Endodermal cell (in vitro differentiated cells): ENCODE results near the gene TREH. TPM values are rescaled to one million over a fixed set of nuclear protein-coding genes. Genes with fewer than 3 reads are reported as not detected.

Experiments
- DNase-seq: peaks from one replicate; pipeline ENCODE4 v3.0.0-alpha.2; 2017
- H3K27ac ChIP-seq: 2 replicates; pipeline ENCODE4 v1.5.1; 2013; ENCODE audit warnings: mild to moderate bottlenecking, low read depth, low read length, moderate library complexity
- H3K27me3 ChIP-seq: 2 replicates; pipeline ENCODE4 v1.6.1; 2013; ENCODE audit warnings: mild to moderate bottlenecking, low read length, moderate library complexity; ENCODE audit not compliant: insufficient read depth, control insufficient read depth, poor library complexity, severe bottlenecking
- H3K36me3 ChIP-seq: 2 replicates; pipeline ENCODE4 v1.7.0; 2013; ENCODE audit warnings: mild to moderate bottlenecking, low read length, moderate library complexity; ENCODE audit not compliant: control insufficient read depth, insufficient read depth
- H3K4me1 ChIP-seq: one replicate; pipeline ENCODE4 v1.7.0; 2013; ENCODE audit warnings: low read length; ENCODE audit not compliant: control insufficient read depth, insufficient read depth
- H3K4me3 ChIP-seq: 2 replicates; pipeline ENCODE4 v1.5.1; 2013; ENCODE audit warnings: mild to moderate bottlenecking, low read length, moderate library complexity
- H3K9ac ChIP-seq: 2 replicates; pipeline ENCODE4 v1.6.1; 2013; ENCODE audit warnings: mild to moderate bottlenecking, low read length, moderate library complexity; ENCODE audit not compliant: poor library complexity, severe bottlenecking; ENCODE audit errors: extremely low read depth
- H3K9me3 ChIP-seq: 2 replicates; pipeline ENCODE4 v1.6.1; 2013; ENCODE audit warnings: mild to moderate bottlenecking, low read length, moderate library complexity; ENCODE audit not compliant: control insufficient read depth
- H3K27ac Mint-ChIP-seq: 2 replicates; pipeline ENCODE4 v1.8.0; 2020; ENCODE audit warnings: mixed read lengths
- H3K27me3 Mint-ChIP-seq: 2 replicates; pipeline ENCODE4 v1.8.0; 2021; ENCODE audit warnings: mild to moderate bottlenecking, mixed read lengths; ENCODE audit not compliant: insufficient read depth
- H3K36me3 Mint-ChIP-seq: 2 replicates; pipeline ENCODE4 v1.8.0; 2020; ENCODE audit warnings: low read depth, mixed read lengths
- H3K4me1 Mint-ChIP-seq: 2 replicates; pipeline ENCODE4 v1.8.0; 2020; ENCODE audit warnings: mixed read lengths
- H3K4me3 Mint-ChIP-seq: 2 replicates; pipeline ENCODE4 v1.8.0; 2020; ENCODE audit warnings: mild to moderate bottlenecking, moderate library complexity, mixed read lengths
- H3K9me3 Mint-ChIP-seq: 2 replicates; pipeline ENCODE4 v1.8.0; 2020; ENCODE audit warnings: mild to moderate bottlenecking, mixed read lengths
- WGBS, 2 experiments: methylation state at CpG; one replicate each; pipeline versions ENCODE4 v1.1.5 to v1.1.7; 2013; ENCODE audit warnings: missing lambda C conversion rate in 2 of 2, mixed read lengths in 1 of 2; ENCODE audit not compliant: insufficient coverage in 1 of 2, insufficient read length in 1 of 2; 5-methylcytosine and 5-hydroxymethylcytosine counted together
- total RNA-seq, 2 donors: library from RNA; stranded (reverse); fragmentation: NEBNext Ultra II Directional in 1 of 2; extraction: Animal tissue kit (Norgen Biotek cat#: 25700) in 1 of 2; gene quantifications; 2 replicates in 1 of 2; 3 replicates in 1 of 2; pipeline ENCODE4 v1.2.1, GENCODE V29; 2021
- TF ChIP-seq, protein P1 (sequence below): fragments of 200-600 bp; sonication (generic); conservative IDR thresholded peaks from 2 replicates; pipeline ENCODE4 v1.5.0; 2021; ENCODE audit warnings: antibody characterized with exemption, mild to moderate bottlenecking

The TREH gene
- total RNA-seq, 2 donors from 2014 or later = not detected

DNA sequence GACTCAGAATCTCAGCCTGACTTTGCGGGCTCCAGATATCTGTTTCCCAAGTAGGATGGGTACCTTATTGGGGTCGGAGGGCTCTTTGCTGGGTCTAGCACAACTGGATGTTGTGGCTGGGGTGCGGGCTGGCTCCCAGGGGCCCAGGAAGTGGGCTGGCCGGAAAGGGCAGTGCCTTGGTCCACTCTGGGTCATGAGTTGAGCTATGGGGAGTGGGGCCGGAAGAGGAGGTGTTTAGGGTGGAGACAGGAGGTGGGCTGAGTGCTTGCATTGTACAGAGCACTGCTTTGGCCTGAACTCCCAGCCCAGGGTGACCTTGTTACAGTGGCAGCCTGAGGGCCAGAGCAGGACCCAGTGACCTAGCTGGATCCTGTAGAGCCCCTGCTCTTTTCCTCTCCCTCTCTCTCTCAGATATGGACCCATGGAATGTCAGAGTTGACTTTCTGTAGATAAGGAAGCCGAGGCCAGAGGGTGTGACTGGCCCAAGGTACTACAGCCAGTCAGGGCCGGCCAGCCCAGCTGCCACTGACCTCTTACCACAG, 58.9 kb downstream of the TREH start:
- Mint-ChIP-seq H3K4me3 (peak overlapping the region; percentile 74), H3K27ac (peak overlapping the region; percentile 88), H3K4me1 (peaks cover 36% of the 10 kb centered on the region), H3K36me3 (no peaks in the 10 kb centered on the region), H3K9me3 (no peaks in the 10 kb centered on the region), H3K27me3 (peaks cover 16% of the 10 kb centered on the region)
- TF ChIP-seq, protein P1, sequence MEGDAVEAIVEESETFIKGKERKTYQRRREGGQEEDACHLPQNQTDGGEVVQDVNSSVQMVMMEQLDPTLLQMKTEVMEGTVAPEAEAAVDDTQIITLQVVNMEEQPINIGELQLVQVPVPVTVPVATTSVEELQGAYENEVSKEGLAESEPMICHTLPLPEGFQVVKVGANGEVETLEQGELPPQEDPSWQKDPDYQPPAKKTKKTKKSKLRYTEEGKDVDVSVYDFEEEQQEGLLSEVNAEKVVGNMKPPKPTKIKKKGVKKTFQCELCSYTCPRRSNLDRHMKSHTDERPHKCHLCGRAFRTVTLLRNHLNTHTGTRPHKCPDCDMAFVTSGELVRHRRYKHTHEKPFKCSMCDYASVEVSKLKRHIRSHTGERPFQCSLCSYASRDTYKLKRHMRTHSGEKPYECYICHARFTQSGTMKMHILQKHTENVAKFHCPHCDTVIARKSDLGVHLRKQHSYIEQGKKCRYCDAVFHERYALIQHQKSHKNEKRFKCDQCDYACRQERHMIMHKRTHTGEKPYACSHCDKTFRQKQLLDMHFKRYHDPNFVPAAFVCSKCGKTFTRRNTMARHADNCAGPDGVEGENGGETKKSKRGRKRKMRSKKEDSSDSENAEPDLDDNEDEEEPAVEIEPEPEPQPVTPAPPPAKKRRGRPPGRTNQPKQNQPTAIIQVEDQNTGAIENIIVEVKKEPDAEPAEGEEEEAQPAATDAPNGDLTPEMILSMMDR = no peak
- H3K9me3 ChIP-seq = no peaks in the 10 kb centered on the region
- H3K27ac ChIP-seq = peak overlapping the region; percentile 76
- no peaks in the 10 kb centered on the region for H3K27me3 ChIP-seq
- H3K9ac ChIP-seq = peak overlapping the region; percentile 52
- H3K36me3 ChIP-seq = peaks cover 7% of the 10 kb centered on the region
- peak overlapping the region; percentile 83 for H3K4me3 ChIP-seq
- DNase-seq = no peak
- WGBS, 2 experiments = 83 to 85% methylated on average over 6 to 7 of the region's 7 CpGs
- peaks cover 6% of the 10 kb centered on the region for H3K4me1 ChIP-seq

DNA sequence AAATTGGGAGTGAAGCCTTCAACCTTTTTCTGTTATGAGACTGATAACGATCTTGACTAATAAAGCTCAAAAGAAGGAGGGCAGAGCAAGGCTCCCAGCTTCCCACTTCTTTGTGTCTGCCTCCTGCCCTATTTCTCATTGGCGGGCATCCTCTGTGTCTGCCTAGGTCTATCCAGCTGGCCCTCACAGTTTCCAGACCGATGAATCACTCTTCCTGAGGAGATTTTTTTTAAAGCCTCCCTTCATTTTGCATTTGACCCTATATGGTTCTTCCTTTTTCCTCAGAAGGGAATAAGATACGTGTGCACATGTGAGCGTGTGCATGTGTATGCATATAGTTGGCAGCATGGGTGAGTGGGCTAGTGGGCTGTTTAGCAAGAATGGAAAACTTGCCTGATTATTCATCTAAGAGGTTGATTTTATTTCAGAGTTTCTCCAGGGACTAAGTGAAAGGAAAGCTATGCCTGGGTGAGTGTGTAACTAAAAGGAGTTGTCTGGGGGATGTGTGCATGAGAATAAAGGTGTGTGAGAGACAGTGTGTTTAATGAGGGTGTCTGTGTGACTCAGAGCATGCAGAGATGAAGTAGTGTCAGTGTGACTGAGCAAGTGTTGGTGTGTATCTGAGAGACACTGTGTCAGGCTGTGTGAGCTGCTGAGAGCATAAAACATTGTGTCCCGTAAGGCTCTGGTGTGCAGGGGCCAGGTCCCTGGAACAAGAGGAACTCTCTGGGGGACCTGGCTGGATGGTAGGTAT, 59.8 kb downstream of the TREH start:
- H3K27me3 ChIP-seq = no peaks in the 10 kb centered on the region
- 81% methylated on average over 6 of the region's 6 CpGs for WGBS, 2 experiments
- no peak overlapping the region for H3K27ac Mint-ChIP-seq
- peak overlapping the region; percentile 84 for H3K27ac ChIP-seq
- H3K9me3 Mint-ChIP-seq = no peaks in the 10 kb centered on the region
- no peak for DNase-seq
- H3K9ac ChIP-seq = no peak overlapping the region
- no peaks in the 10 kb centered on the region for H3K9me3 ChIP-seq
- H3K36me3 Mint-ChIP-seq = no peaks in the 10 kb centered on the region
- TF ChIP-seq, protein P1 = no peak
- peaks cover under 1% of the 10 kb centered on the region for H3K36me3 ChIP-seq
- peaks cover 22% of the 10 kb centered on the region for H3K27me3 Mint-ChIP-seq
- no peak overlapping the region for H3K4me3 ChIP-seq
- H3K4me1 Mint-ChIP-seq = peaks cover 44% of the 10 kb centered on the region
- H3K4me1 ChIP-seq = peaks cover 7% of the 10 kb centered on the region
- H3K4me3 Mint-ChIP-seq = no peak overlapping the region

DNA sequence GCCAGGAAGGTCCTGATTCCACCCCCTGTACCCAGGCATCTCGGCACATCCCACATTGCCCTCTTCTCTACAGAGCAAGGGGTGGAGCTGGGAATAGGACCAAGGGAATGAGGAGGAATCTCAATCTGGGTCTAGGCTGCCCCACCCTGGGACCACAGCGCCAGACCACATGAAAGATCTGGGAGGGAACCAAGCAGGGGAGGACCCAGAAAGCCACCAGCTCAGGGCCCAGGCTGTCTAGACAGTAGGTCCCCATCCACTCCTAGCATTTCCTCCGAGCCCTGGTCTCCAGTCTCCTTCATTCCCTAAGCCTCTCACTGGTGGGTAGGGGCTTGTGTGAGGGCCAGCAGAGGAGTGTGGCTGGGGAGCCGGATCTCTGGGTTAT, 60.5 kb downstream of the TREH start:
- TF ChIP-seq, protein P1 = no peak
- Mint-ChIP-seq H3K4me1 (peaks cover 51% of the 10 kb centered on the region), H3K27me3 (peaks cover 29% of the 10 kb centered on the region), H3K36me3 (no peaks in the 10 kb centered on the region), H3K27ac (no peak overlapping the region), H3K4me3 (no peak overlapping the region), H3K9me3 (no peaks in the 10 kb centered on the region)
- H3K9ac ChIP-seq = no peak overlapping the region
- H3K27ac ChIP-seq = peak overlapping the region; percentile 84
- H3K4me3 ChIP-seq = no peak overlapping the region
- H3K4me1 ChIP-seq = peaks cover 13% of the 10 kb centered on the region
- no peaks in the 10 kb centered on the region for H3K9me3 ChIP-seq
- H3K36me3 ChIP-seq = no peaks in the 10 kb centered on the region
- DNase-seq = peak; percentile 46
- 68 to 70% methylated on average over 3 to 4 of the region's 4 CpGs for whole genome bisulfite sequencing, 2 experiments
- peaks cover 6% of the 10 kb centered on the region for H3K27me3 ChIP-seq
